HG02885 (cell line): ENCODE data around the gene IL36B.

Experiments used
- ATAC-seq: cut with Tn5 transposase; IDR thresholded peaks from one replicate; pipeline ENCODE4 v1.9.1; 2021; ENCODE audit warnings: mild to moderate bottlenecking; ENCODE audit not compliant: unreplicated experiment, poor library complexity

IL36B gene

DNA sequence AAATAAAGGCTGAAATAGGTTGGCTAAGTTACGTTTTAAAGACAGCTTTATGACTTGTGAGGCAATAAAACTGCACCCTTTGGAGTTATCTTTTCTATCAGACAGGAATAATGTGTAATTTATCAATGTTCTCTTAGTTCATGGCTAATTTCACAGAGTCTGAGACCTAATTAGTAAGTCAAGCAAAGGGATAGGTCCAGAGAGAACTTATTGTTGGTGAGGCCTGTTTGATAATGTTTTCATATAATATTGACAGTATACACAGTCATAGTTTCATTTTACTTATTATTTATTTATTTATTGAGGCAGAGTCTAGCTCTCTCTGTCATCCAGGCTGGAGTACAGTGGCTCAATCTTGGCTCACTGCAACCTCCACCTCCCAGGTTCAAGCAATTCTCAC lies 4.5 kb upstream of the IL36B start:
- ATAC-seq = no peak

DNA sequence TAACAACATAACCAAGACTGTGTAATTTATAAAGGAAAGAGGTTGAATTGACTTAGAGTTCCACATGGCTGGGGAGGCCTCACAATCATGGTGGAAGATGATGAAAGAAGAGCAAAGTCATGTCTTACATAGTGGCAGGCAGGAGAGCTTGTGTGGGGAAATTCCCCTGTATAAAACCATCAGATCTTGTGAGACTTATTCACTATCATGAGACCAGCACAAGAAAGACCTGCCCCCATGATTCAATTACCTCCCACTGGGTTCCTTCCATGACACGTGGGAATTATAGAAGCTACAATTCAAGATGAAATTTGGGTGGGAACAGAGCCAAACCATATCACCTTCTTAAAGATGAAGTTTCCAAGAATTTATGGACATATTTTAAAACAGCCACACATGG lies 3.9 kb upstream of the IL36B start:
- no peak for ATAC-seq

GRCh38 chr2:113054066-113054465 lies 1.4 kb upstream of the IL36B start:
- ATAC-seq = no peak

GRCh38 chr2:113053666-113054065 lies 999 bp upstream of the IL36B start:
- ATAC-seq = no peak

GRCh38 chr2:113050921-113051895 lies 1.5 kb downstream of the IL36B start:
- no peak for ATAC-seq

DNA sequence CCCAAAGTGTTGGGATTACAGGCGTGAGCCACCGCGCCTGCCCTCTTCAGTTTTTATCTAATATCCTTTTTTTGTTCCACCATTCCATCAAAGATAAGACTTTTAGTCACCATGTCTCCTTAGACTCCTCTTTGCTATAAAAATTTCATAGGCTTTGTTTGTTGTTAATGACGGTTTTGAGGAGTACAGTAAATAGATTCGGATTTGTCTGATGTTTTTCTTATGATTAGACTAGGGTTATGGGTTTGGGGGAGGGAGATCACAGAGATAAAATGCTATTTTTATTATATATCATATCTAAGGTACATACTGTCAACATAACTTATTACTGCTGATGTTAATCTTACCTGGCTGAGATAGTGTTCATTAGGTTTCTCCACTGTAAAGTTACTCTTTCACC lies 6.2 kb downstream of the IL36B start:
- ATAC-seq = no peak

GRCh38 chr2:113041871-113042270 lies 10.8 kb downstream of the IL36B start:
- ATAC-seq = no peak

- no peak for ATAC-seq
These were observed 12.9 kb downstream of the IL36B start for GRCh38 chr2:113039719-113040118.

- no peak for ATAC-seq
These were observed 13.5 kb downstream of the IL36B start for GRCh38 chr2:113039158-113039557.

- ATAC-seq = no peak
These were observed 14.4 kb downstream of the IL36B start for GRCh38 chr2:113038291-113038690.

DNA sequence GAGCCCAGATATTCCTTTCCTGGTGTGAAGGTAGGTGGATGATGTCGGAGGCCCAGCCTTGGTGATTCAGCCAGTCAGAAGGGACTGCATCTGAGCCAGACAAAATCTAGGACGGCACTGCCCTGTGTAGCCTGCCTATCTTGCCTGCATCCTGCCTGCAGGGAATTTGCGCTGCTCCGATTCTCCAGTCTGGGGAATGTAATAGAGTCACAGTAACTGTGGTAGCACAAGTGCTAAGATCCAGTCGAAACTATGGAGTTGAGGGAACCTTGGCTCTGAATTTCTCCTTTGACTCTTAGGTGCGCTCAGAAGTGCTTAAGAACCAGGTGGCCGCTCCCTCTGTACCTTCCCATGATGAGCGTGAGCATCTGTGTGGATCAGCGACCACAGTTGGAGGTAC lies 15.9 kb downstream of the IL36B start:
- no peak for ATAC-seq

DNA sequence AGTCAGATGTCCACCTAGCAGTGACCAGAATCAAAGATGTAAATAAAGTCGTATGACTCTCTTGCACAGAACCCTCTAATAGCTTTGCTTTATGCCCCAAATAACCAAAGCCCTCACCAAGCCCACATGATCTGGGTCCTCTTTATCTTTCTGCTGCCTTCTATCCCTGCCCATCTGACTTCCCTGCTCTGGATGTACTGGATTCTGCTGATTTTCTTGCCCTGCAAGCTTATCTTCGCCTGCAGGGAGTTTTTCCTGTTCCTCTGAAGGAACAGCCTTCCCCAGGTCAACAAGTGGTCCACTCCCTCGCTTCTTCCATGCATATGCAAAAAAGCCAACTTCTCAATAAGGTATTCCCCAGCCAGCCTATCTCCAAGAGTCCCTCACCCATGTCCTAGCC lies 18.7 kb downstream of the IL36B start:
- no peak for ATAC-seq

GRCh38 chr2:113032737-113033136 lies 19.9 kb downstream of the IL36B start:
- no peak for ATAC-seq

DNA sequence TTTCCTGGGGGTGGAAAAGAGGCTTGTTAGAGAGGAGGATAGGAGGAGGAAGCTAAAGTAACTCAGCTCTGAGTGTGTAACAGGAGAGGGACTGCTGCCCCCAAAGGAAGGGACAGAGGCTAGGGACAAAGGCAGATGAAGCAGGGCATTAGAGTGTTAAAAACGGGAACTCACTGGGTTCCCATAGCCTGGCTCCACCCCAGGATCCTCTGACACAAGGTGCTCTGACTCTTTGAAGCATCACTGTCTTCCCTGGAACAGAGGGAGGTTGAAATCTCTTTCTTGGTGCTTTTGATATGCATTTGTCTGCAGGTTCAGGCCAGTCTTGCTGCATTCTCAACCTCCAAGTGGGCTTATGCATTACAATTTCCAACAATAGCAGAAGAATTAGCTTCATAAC lies 24.6 kb downstream of the IL36B start:
- no peak for ATAC-seq

GRCh38 chr2:113027691-113028090 lies 25.0 kb downstream of the IL36B start:
- ATAC-seq = no peak

GRCh38 chr2:113025737-113026136 lies 26.9 kb downstream of the IL36B start:
- ATAC-seq = no peak

- ATAC-seq = no peak
These were observed 27.9 kb downstream of the IL36B start for GRCh38 chr2:113024764-113025163.

- ATAC-seq = no peak
These were observed 31.4 kb downstream of the IL36B start for GRCh38 chr2:113021312-113021711.

- ATAC-seq = no peak
These were observed 34.2 kb downstream of the IL36B start for GRCh38 chr2:113018509-113018908.

DNA sequence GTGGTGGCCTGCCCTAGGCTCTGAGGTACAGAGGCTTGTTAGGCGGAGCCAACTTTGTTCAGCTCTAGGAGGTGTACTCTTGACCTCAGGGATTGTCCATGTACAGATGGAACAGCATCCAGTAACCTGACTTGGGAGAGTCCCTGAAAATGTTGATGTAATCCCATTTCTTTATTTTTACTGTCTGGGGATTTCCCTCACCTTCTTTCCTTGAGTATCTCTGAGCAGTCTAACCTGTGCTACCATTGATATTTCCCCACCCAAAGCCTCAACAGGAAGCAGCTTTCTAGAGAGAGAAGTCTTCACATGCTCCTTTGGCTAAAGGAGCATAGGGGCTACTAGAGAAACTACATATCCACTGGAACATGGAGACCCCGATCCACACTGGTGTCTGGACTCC lies 37.0 kb downstream of the IL36B start:
- no peak for ATAC-seq

GRCh38 chr2:113015042-113015441 lies 37.6 kb downstream of the IL36B start:
- no peak for ATAC-seq

DNA sequence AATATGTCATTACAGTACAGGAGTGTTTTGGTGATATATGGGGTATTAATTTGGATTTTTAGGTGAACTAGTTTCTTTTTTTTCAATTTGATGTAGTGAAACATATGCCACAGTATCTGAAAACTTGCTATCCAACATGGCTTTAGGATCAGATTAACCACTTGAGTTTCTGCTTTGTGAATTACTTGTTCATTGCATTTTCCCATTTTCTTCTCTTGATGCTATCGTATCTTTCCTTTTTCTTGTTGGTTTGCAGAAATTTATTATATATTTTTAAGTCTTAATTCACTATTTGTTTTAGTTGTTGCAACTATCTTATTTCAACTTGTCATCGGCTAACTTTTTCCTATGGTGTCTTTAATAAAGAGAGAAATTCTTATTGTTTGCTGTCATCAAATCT lies 38.6 kb downstream of the IL36B start:
- ATAC-seq = no peak
